Transverse colon (tissue), 3 donors: ENCODE results near the gene TRAM2.

Experiments
- EP300 ChIP-seq: sonication (generic); formaldehyde crosslinking; IDR thresholded peaks from one replicate; pipeline ENCODE4 v1.6.1; 2017; ENCODE audit warnings: antibody characterized with exemption, low read depth
- POLR2A ChIP-seq: fragments of 450-650 bp; IDR thresholded peaks from one replicate; pipeline ENCODE4 v1.6.1; 2016; ENCODE audit warnings: antibody characterized with exemption, mild to moderate bottlenecking, moderate library complexity
- TF ChIP-seq, protein P1 (sequence below), 5 experiments: fragments of 200-600 bp in 3 of 5; fragments of 450-650 bp in 2 of 5; sonication (generic) in 3 of 5; IDR thresholded peaks; 1 replicate in 2 of 5; 2 replicates in 3 of 5; pipeline ENCODE4 v1.5.1; 2016 to 2017; ENCODE audit warnings: antibody characterized with exemption in 5 of 5, inconsistent platforms in 3 of 5, mild to moderate bottlenecking in 2 of 5, moderate library complexity in 1 of 5

DNA sequence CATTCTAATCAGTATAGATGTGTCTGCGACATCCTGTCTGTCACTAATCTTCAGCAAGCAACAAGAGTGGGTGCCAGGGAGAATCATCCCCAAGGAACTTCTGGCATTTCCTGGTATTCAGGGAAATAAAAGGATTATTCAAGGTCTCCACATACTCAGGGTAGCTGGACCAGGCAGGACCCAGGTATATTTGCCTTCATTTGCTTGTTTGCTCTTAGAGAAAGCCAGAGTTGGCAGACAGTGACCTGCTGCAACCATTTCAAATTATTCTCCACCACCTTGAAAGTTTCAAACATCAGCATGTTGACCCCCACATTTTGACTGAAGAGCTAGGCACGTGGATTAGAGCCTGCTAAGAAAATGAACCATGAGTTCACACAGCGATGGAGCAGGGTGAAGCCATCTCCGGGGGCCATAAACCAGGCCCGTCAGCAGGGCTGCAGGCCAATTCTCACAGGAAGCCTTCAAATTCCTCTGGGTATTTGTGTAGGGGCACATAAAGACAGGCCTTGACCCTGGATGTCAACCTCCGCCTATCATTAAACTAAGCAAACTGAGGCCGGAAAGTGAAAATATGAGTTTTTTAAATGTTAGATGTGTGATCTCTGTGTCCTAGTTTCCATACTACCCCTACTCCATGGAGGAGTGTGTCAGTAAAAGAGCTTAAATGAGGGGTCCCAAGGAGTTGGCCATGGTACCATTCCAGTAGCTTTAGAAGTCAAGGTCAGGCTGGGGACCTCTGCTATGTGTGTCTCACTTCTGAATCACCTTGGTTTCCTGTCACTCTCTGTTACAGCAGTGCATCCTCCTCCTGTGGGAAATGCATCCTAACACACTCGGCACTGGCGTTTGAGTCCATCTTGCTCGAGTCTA, 32.9 kb downstream of the TRAM2 start:
- TF ChIP-seq POLR2A, result no peak
- no peak for TF ChIP-seq EP300
- TF ChIP-seq, protein P1, sequence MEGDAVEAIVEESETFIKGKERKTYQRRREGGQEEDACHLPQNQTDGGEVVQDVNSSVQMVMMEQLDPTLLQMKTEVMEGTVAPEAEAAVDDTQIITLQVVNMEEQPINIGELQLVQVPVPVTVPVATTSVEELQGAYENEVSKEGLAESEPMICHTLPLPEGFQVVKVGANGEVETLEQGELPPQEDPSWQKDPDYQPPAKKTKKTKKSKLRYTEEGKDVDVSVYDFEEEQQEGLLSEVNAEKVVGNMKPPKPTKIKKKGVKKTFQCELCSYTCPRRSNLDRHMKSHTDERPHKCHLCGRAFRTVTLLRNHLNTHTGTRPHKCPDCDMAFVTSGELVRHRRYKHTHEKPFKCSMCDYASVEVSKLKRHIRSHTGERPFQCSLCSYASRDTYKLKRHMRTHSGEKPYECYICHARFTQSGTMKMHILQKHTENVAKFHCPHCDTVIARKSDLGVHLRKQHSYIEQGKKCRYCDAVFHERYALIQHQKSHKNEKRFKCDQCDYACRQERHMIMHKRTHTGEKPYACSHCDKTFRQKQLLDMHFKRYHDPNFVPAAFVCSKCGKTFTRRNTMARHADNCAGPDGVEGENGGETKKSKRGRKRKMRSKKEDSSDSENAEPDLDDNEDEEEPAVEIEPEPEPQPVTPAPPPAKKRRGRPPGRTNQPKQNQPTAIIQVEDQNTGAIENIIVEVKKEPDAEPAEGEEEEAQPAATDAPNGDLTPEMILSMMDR (IDR thresholded peaks at IDR 0.05), result no peak
